PFSK-1 (cell line): ENCODE measurements around the gene SCGB1C2.

Source experiments
- FOXP2 ChIP-seq: optimal IDR thresholded peaks from 2 replicates; pipeline ENCODE3; 2011; ENCODE audit warnings: borderline replicate concordance, control low read depth, inconsistent platforms; ENCODE audit not compliant: insufficient read depth; ENCODE audit errors: extremely low read length, extremely low read depth
- POLR2AphosphoS5 ChIP-seq: IDR thresholded peaks from 2 replicates; pipeline ENCODE4 v1.6.1; 2012; ENCODE audit warnings: low read depth, mild to moderate bottlenecking, control low read depth, low read length, moderate library complexity
- SIN3A ChIP-seq: IDR thresholded peaks from 2 replicates; pipeline ENCODE4 v1.6.1; 2012; ENCODE audit warnings: mild to moderate bottlenecking, low read length, moderate library complexity, borderline replicate concordance; ENCODE audit not compliant: insufficient read depth
- TAF1 ChIP-seq: IDR thresholded peaks from 2 replicates; pipeline ENCODE4 v1.6.1; 2012; ENCODE audit warnings: low read length, control low read depth, borderline replicate concordance; ENCODE audit not compliant: insufficient read depth

DNA sequence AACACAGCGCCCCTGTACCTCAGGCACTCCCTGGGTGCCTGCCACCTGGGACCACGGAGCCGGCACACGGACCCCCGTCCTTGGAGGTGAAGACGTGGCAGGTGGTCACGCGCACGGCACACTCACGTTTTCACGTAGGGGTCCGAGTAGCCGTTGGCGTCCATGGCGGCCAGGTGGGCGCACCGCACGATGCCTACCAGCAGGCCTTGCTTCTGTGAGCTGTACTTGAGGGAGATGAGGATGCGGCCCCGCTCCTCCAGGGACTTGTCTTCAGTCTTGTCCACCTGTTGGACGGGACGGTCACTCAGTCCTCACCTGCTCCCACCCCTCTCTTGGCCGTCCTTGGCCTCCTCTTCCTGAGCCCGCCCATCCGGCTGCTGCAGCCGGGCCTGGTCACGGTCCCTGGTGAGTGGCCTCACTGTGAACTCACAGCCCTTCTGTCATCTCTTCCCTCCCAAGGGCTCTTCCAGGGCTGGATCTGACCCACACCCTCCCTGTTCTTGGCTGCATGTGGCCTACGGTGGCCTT is 18.8 kb downstream of the SCGB1C2 start:
- TF ChIP-seq TAF1 (no peak), SIN3A (no peak), FOXP2 (no peak), POLR2AphosphoS5 (no peak)
